Measurements from ENCODE around the gene ZNF341.

GRCh38 chr20:33765592-33765991 lies 33.8 kb downstream of the ZNF341 start:
- TF ChIP-seq HMG20A (CRISPR knock-in tag; conservative IDR thresholded peaks at IDR 0.05), result no peak
- no peak for TF ChIP-seq NR2F6 (CRISPR knock-in tag; IDR thresholded peaks at IDR 0.05)
- no peak for TF ChIP-seq EP300 (IDR thresholded peaks at IDR 0.05; ENCODE audit: low read length)
- no peak for TF ChIP-seq POLR2AphosphoS5 (IDR thresholded peaks at IDR 0.05; ENCODE audit: control insufficient read depth, insufficient read depth, low read depth, low read length)
- no peak for TF ChIP-seq ZNF253 (CRISPR knock-in tag; conservative IDR thresholded peaks at IDR 0.05)
- TF ChIP-seq, protein P1, sequence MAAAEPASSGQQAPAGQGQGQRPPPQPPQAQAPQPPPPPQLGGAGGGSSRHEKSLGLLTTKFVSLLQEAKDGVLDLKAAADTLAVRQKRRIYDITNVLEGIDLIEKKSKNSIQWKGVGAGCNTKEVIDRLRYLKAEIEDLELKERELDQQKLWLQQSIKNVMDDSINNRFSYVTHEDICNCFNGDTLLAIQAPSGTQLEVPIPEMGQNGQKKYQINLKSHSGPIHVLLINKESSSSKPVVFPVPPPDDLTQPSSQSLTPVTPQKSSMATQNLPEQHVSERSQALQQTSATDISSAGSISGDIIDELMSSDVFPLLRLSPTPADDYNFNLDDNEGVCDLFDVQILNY (CRISPR knock-in tag; IDR thresholded peaks at IDR 0.05), result no peak
- TF ChIP-seq, protein P2, sequence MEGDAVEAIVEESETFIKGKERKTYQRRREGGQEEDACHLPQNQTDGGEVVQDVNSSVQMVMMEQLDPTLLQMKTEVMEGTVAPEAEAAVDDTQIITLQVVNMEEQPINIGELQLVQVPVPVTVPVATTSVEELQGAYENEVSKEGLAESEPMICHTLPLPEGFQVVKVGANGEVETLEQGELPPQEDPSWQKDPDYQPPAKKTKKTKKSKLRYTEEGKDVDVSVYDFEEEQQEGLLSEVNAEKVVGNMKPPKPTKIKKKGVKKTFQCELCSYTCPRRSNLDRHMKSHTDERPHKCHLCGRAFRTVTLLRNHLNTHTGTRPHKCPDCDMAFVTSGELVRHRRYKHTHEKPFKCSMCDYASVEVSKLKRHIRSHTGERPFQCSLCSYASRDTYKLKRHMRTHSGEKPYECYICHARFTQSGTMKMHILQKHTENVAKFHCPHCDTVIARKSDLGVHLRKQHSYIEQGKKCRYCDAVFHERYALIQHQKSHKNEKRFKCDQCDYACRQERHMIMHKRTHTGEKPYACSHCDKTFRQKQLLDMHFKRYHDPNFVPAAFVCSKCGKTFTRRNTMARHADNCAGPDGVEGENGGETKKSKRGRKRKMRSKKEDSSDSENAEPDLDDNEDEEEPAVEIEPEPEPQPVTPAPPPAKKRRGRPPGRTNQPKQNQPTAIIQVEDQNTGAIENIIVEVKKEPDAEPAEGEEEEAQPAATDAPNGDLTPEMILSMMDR (IDR thresholded peaks at IDR 0.05 in 2 of 3, conservative IDR thresholded peaks at IDR 0.05 in 1 of 3; ENCODE audit: insufficient read depth in 2 of 3, low read depth in 1 of 3, low read length in 3 of 3), result no peak
- TF ChIP-seq YY1 (IDR thresholded peaks at IDR 0.05; ENCODE audit: borderline replicate concordance in 1 of 3, control insufficient read depth in 1 of 3, extremely low read depth in 1 of 3, insufficient read depth in 3 of 3, insufficient read length in 1 of 3, insufficient replicate concordance in 2 of 3, low read depth in 1 of 3, low read length in 2 of 3), result no peak
- TF ChIP-seq REST (IDR thresholded peaks at IDR 0.05; ENCODE audit: borderline replicate concordance), result no peak
- TF ChIP-seq REST (CRISPR knock-in tag; IDR thresholded peaks at IDR 0.05; ENCODE audit: low read depth), result no peak
- no peak for TF ChIP-seq ATF3 (IDR thresholded peaks at IDR 0.05)
- TF ChIP-seq ATF3 (CRISPR knock-in tag; conservative IDR thresholded peaks at IDR 0.05), result no peak
- no peak for TF ChIP-seq PCBP1 (IDR thresholded peaks at IDR 0.05; ENCODE audit: low read depth, low read length, poor library complexity, severe bottlenecking)
- no peak for TF ChIP-seq RFX5 (IDR thresholded peaks at IDR 0.05; ENCODE audit: low read depth, low read length)
- TF ChIP-seq E2F4 (CRISPR knock-in tag; IDR thresholded peaks at IDR 0.05; ENCODE audit: low read depth), result no peak
- TF ChIP-seq E4F1 (CRISPR knock-in tag; IDR thresholded peaks at IDR 0.05; ENCODE audit: borderline replicate concordance), result no peak

Measured in K562 (cell line).